GM19025 (cell line): ENCODE measurements around the gene WDR70.
"Not testable (repeated sequence)": the region's sequence is repeated elsewhere in the genome, so short reads cannot be mapped to it uniquely, and the experiment has no call there.

Experiments used
- ATAC-seq: cut with Tn5 transposase; IDR thresholded peaks from one replicate; pipeline ENCODE4 v1.9.1; 2021; ENCODE audit warnings: mild to moderate bottlenecking, low read depth, moderate library complexity; ENCODE audit not compliant: unreplicated experiment

WDR70 gene

GRCh38 chr5:37622354-37622753, 243.2 kb downstream of the WDR70 start:
- ATAC-seq, result not testable (repeated sequence)

GRCh38 chr5:37626266-37626665, 247.1 kb downstream of the WDR70 start:
- ATAC-seq, result no peak

GRCh38 chr5:37628876-37629275, 249.8 kb downstream of the WDR70 start:
- ATAC-seq, result no peak

GRCh38 chr5:37631939-37632338, 252.8 kb downstream of the WDR70 start:
- ATAC-seq, result no peak

GRCh38 chr5:37637165-37637845, 258.2 kb downstream of the WDR70 start:
- ATAC-seq, result no peak

- ATAC-seq, result no peak
These were observed 259.8 kb downstream of the WDR70 start for GRCh38 chr5:37638897-37639296.

GRCh38 chr5:37640088-37640487, 261.0 kb downstream of the WDR70 start:
- no peak for ATAC-seq

GRCh38 chr5:37641933-37642332, 262.8 kb downstream of the WDR70 start:
- no peak for ATAC-seq

- ATAC-seq, result no peak
These were observed 266.6 kb downstream of the WDR70 start for GRCh38 chr5:37645707-37646106.

GRCh38 chr5:37654566-37654965, 275.4 kb downstream of the WDR70 start:
- ATAC-seq, result not testable (repeated sequence)

- ATAC-seq, result no peak
These were observed 277.9 kb downstream of the WDR70 start for GRCh38 chr5:37657046-37657445.

GRCh38 chr5:37658440-37658839, 279.3 kb downstream of the WDR70 start:
- peak; percentile 88 for ATAC-seq

- no peak for ATAC-seq
These were observed 281.2 kb downstream of the WDR70 start for GRCh38 chr5:37660319-37660718.

- ATAC-seq, result no peak
These were observed 282.3 kb downstream of the WDR70 start for GRCh38 chr5:37661227-37661920.

- no peak for ATAC-seq
These were observed 282.8 kb downstream of the WDR70 start for GRCh38 chr5:37661951-37662350.

- ATAC-seq, result no peak
These were observed 283.2 kb downstream of the WDR70 start for GRCh38 chr5:37662362-37662761.

- no peak for ATAC-seq
These were observed 283.8 kb downstream of the WDR70 start for GRCh38 chr5:37662789-37663485.

- ATAC-seq, result no peak
These were observed 284.4 kb downstream of the WDR70 start for GRCh38 chr5:37663538-37663937.

- no peak for ATAC-seq
These were observed 285.4 kb downstream of the WDR70 start for GRCh38 chr5:37664551-37664950.

GRCh38 chr5:37665272-37665671, 286.2 kb downstream of the WDR70 start:
- ATAC-seq, result no peak

- ATAC-seq, result no peak
These were observed 286.8 kb downstream of the WDR70 start for GRCh38 chr5:37665889-37666288.

GRCh38 chr5:37667430-37667829, 288.3 kb downstream of the WDR70 start:
- no peak for ATAC-seq
